ENCODE results near the gene DERA. TPM values are rescaled to one million over a fixed set of nuclear protein-coding genes. Genes with fewer than 3 reads are reported as not detected.

Gene DERA
- total and polyA plus RNA-seq, 2 of the 13 experiments (the other 11 are each of a cell fraction or from before 2014, with no cell fraction given) = 24.0 to 51.3 TPM

- Histone ChIP-seq H3K9me3 (ENCODE audit: low read length) (no peaks in the 10 kb centered on the region), H3K79me2 (ENCODE audit: insufficient read depth, low read length) (no peaks in the 10 kb centered on the region), H3K4me1 (ENCODE audit: insufficient read depth, low read length) (peaks cover 11% of the 10 kb centered on the region), H3K36me3 (replicated peaks in 1 of 2; ENCODE audit: control insufficient read depth in 1 of 2, insufficient read depth in 2 of 2, low read length in 2 of 2) (no peaks in the 10 kb centered on the region), H3K4me2 (ENCODE audit: low read depth, low read length) (no peak overlapping the region), H3K4me3 (replicated peaks in 1 of 3; ENCODE audit: insufficient read depth in 1 of 3, low read depth in 2 of 3, low read length in 3 of 3) (no peak overlapping the region), H4K20me1 (ENCODE audit: insufficient read depth, low read length) (no peaks in the 10 kb centered on the region), H3K9ac (ENCODE audit: insufficient read depth, low read depth, low read length) (no peak overlapping the region), H3K27ac (ENCODE audit: extremely low read length, insufficient read depth, low read length) (no peak overlapping the region), H3K27me3 (ENCODE audit: control insufficient read depth in 1 of 2, insufficient read depth in 2 of 2, low read length in 2 of 2) (no peaks in the 10 kb centered on the region), H2AFZ (ENCODE audit: low read length) (no peak overlapping the region)
- FAIRE-seq (no peak), DNase-seq (ENCODE audit: low spot score) (no peak), ATAC-seq (no peak)
- WGBS (ENCODE audit: low lambda C conversion rate) = 2% methylated on average over 2 of the region's 2 CpGs
- in situ Hi-C loops (cut with HindIII; ENCODE audit: extremely low pct_ligation_motif_present, low pct_unique_long_range_greater_than_20kb) = no loop called here
- TF ChIP-seq SP1 (IDR thresholded peaks at IDR 0.05) = no peak
- TF ChIP-seq SP1 (CRISPR knock-in tag; IDR thresholded peaks at IDR 0.05) = no peak
- no peak for TF ChIP-seq ZNF773 (CRISPR knock-in tag; IDR thresholded peaks at IDR 0.05; ENCODE audit: borderline replicate concordance)
- TF ChIP-seq ETV6 (CRISPR knock-in tag; conservative IDR thresholded peaks at IDR 0.05) = no peak
- TF ChIP-seq PCBP1 (IDR thresholded peaks at IDR 0.05; ENCODE audit: borderline replicate concordance, low read depth, low read length) = no peak
- no peak for TF ChIP-seq PRDM10 (CRISPR knock-in tag; IDR thresholded peaks at IDR 0.05; ENCODE audit: low read depth)
- no peak for TF ChIP-seq ZNF335 (CRISPR knock-in tag; IDR thresholded peaks at IDR 0.05)
- TF ChIP-seq ZNF282 (IDR thresholded peaks at IDR 0.05; ENCODE audit: partially characterized antibody) = no peak
- TF ChIP-seq ZNF337 (CRISPR knock-in tag; IDR thresholded peaks at IDR 0.05; ENCODE audit: borderline replicate concordance, low read depth) = no peak
- TF ChIP-seq ZHX1 (CRISPR knock-in tag; IDR thresholded peaks at IDR 0.05; ENCODE audit: low read depth) = no peak
- no peak for TF ChIP-seq MLXIP (CRISPR knock-in tag; IDR thresholded peaks at IDR 0.05; ENCODE audit: borderline replicate concordance)
- no peak for TF ChIP-seq AKAP8 (CRISPR knock-in tag; IDR thresholded peaks at IDR 0.05)
- TF ChIP-seq ZFYVE20 (CRISPR knock-in tag; IDR thresholded peaks at IDR 0.05; ENCODE audit: borderline replicate concordance, low read depth) = no peak
- no peak for TF ChIP-seq ZNF562 (CRISPR knock-in tag; IDR thresholded peaks at IDR 0.05; ENCODE audit: borderline replicate concordance)
- POLR2A ChIA-PET = no interaction called here
- no TSS peak for BruUV-seq (replicated peaks)
- intact Hi-C loops (cut with micrococcal nuclease; ENCODE audit: unreplicated experiment) = no loop called here
- CTCF ChIA-PET (ENCODE audit: low intra/inter-chr PET ratio, low total read pairs) = no interaction called here
These were observed 161.5 kb downstream of the DERA start for GRCh38 chr12:16072678-16073077.

All from HepG2 (cell line).